SK-N-SH (cell line): ENCODE results near the gene PRAMEF2. TPM values are rescaled to one million over a fixed set of nuclear protein-coding genes. Genes with fewer than 3 reads are reported as not detected.
"Not testable (repeated sequence)": the region's sequence is repeated elsewhere in the genome, so short reads cannot be mapped to it uniquely, and the experiment has no call there.

ENCODE experiments used
- CTCF ChIA-PET: fragments of 300-600, 350-600 bp; formaldehyde crosslinking; extraction: SDS; loops from one replicate; lab custom pipeline; 2021; lab: Yijun Ruan, JAX
- POLR2A ChIA-PET: fragments of 350-600 bp; sonication (Branson Sonifier 250); formaldehyde crosslinking; extraction: SDS; loops from one replicate; lab custom pipeline; 2020; ENCODE audit warnings: antibody characterized with exemption, inconsistent platforms; lab: Yijun Ruan, JAX
- DNase-seq: peaks from one replicate; pipeline ENCODE4 v3.0.0; 2012
- H2AFZ ChIP-seq: fragments of 200-600 bp; sonication (generic); 2 replicates; pipeline ENCODE4 v1.8.1; 2016; ENCODE audit warnings: antibody characterized with exemption, mild to moderate bottlenecking, low read depth
- H3F3A ChIP-seq: fragments of 200-600 bp; sonication (generic); replicated peaks from 2 replicates; pipeline ENCODE3; 2016; ENCODE audit warnings: antibody characterized with exemption, mild to moderate bottlenecking; ENCODE audit not compliant: insufficient read depth
- H3K27ac ChIP-seq, 2 experiments: fragments of 200-500 bp in 1 of 2; fragments of 200-600 bp in 1 of 2; sonication (Bioruptor generic) in 1 of 2; sonication (generic), shearing (Covaris generic) in 1 of 2; 2 replicates each; pipeline versions ENCODE4 v1.5.1 to v1.6.1; 2014 to 2016; ENCODE audit warnings: low read depth in 2 of 2, inconsistent platforms in 1 of 2, low read length in 1 of 2, mild to moderate bottlenecking in 1 of 2, mixed read lengths in 1 of 2
- H3K27me3 ChIP-seq: fragments of 200-600 bp; sonication (generic), shearing (Covaris generic); 2 replicates; pipeline ENCODE4 v1.6.1; 2016; ENCODE audit warnings: mixed run types; ENCODE audit not compliant: insufficient read depth
- H3K36me3 ChIP-seq, 2 experiments: fragments of 200-500 bp in 1 of 2; fragments of 200-600 bp in 1 of 2; sonication (Bioruptor generic) in 1 of 2; sonication (generic) in 1 of 2; replicated peaks in 1 of 2; 2 replicates each; pipeline versions ENCODE3 to v1.5.1; 2014 to 2016; ENCODE audit warnings: low read length in 1 of 2, mild to moderate bottlenecking in 1 of 2; ENCODE audit not compliant: insufficient read depth in 2 of 2, control insufficient read depth in 1 of 2
- H3K4me1 ChIP-seq, 2 experiments: fragments of 200-500 bp in 1 of 2; fragments of 200-600 bp in 1 of 2; sonication (Bioruptor generic) in 1 of 2; sonication (generic), shearing (Covaris generic) in 1 of 2; 2 replicates each; pipeline versions ENCODE4 v1.5.1 to v1.6.1; 2014 to 2016; ENCODE audit warnings: low read depth in 1 of 2, low read length in 1 of 2, mixed run types in 1 of 2; ENCODE audit not compliant: insufficient read depth in 2 of 2, control insufficient read depth in 1 of 2
- H3K4me2 ChIP-seq: fragments of 200-600 bp; sonication (generic), shearing (Covaris generic); 2 replicates; pipeline ENCODE4 v1.6.1; 2017; ENCODE audit warnings: mixed run types
- H3K4me3 ChIP-seq, 2 experiments: fragments of 200-500 bp in 1 of 2; fragments of 200-600 bp in 1 of 2; sonication (Bioruptor generic) in 1 of 2; sonication (generic), shearing (Covaris generic) in 1 of 2; 2 replicates each; pipeline versions ENCODE4 v1.5.1 to v1.8.1; 2014 to 2016; ENCODE audit warnings: low read depth in 2 of 2, inconsistent platforms in 1 of 2, low read length in 1 of 2, mild to moderate bottlenecking in 1 of 2, mixed read lengths in 1 of 2, moderate library complexity in 1 of 2
- H3K79me2 ChIP-seq: fragments of 200-600 bp; sonication (generic); 2 replicates; pipeline ENCODE4 v1.8.1; 2017; ENCODE audit warnings: mild to moderate bottlenecking; ENCODE audit not compliant: insufficient read depth
- H3K9ac ChIP-seq: fragments of 200-600 bp; sonication (generic); 2 replicates; pipeline ENCODE4 v1.6.1; 2017; ENCODE audit warnings: mixed run types
- H3K9me2 ChIP-seq: fragments of 200-600 bp; sonication (generic); 2 replicates; pipeline ENCODE4 v1.6.1; 2017; ENCODE audit warnings: mixed run types
- H3K9me3 ChIP-seq: fragments of 200-600 bp; sonication (generic); 2 replicates; pipeline ENCODE4 v1.6.1; 2017; ENCODE audit warnings: mixed run types, mild to moderate bottlenecking, moderate library complexity
- H4K20me1 ChIP-seq: fragments of 200-600 bp; sonication (generic); 2 replicates; pipeline ENCODE4 v1.6.1; 2017; ENCODE audit warnings: mild to moderate bottlenecking, mixed run types; ENCODE audit not compliant: insufficient read depth
- ELF1 ChIP-seq: IDR thresholded peaks from 2 replicates; pipeline ENCODE4 v1.4.0; 2012
- EZH2phosphoT487 ChIP-seq: fragments of 200-600 bp; sonication (generic); IDR thresholded peaks from 2 replicates; pipeline ENCODE4 v1.6.1; 2017; ENCODE audit warnings: low read depth, mixed run types, mild to moderate bottlenecking, antibody characterized with exemption, moderate library complexity, borderline replicate concordance
- JUND ChIP-seq: IDR thresholded peaks from 2 replicates; pipeline ENCODE4 v1.4.0; 2012
- MEF2A ChIP-seq: IDR thresholded peaks from 2 replicates; pipeline ENCODE4 v1.4.0; 2012; ENCODE audit warnings: low read depth, borderline replicate concordance
- NRF1 ChIP-seq: IDR thresholded peaks from 2 replicates; pipeline ENCODE4 v1.6.1; 2012; ENCODE audit warnings: low read depth, mild to moderate bottlenecking, low read length
- POLR2AphosphoS5 ChIP-seq: IDR thresholded peaks from 2 replicates; pipeline ENCODE4 v1.6.1; 2012; ENCODE audit warnings: low read depth, low read length
- RCOR1 ChIP-seq: fragments of 150-350 bp; IDR thresholded peaks from 2 replicates; pipeline ENCODE4 v1.6.1; 2017; ENCODE audit warnings: antibody characterized with exemption, low read length
- RFX5 ChIP-seq: IDR thresholded peaks from 2 replicates; pipeline ENCODE4 v1.6.1; 2012; ENCODE audit warnings: mild to moderate bottlenecking, improper control_type of control experiment, low read length
- TEAD4 ChIP-seq: IDR thresholded peaks from 2 replicates; pipeline ENCODE4 v1.4.0; 2012; ENCODE audit warnings: mild to moderate bottlenecking, borderline replicate concordance; ENCODE audit not compliant: insufficient read depth
- WGBS: methylation state at CpG from one replicate; pipeline ENCODE4 v1.1.6; 2017; ENCODE audit warnings: low lambda C conversion rate; 5-methylcytosine and 5-hydroxymethylcytosine counted together
- polyA plus RNA-seq, 3 experiments: library from polyadenylated mRNA; depleted of rRNA; stranded (reverse); fragments of >200 nt; gene quantifications; 2 replicates each; pipeline ENCODE4 v1.2.3, GENCODE V29; 2012
- TF ChIP-seq, protein P1 (sequence below): IDR thresholded peaks from 2 replicates; pipeline ENCODE4 v1.6.1; 2012; ENCODE audit warnings: mild to moderate bottlenecking, low read depth, low read length, moderate library complexity
- TF ChIP-seq, protein P2 (sequence below): fragments of 150-350 bp; IDR thresholded peaks from 2 replicates; pipeline ENCODE4 v1.6.1; 2016; ENCODE audit warnings: mild to moderate bottlenecking, low read depth, low read length
- TF ChIP-seq, protein P3 (sequence below): IDR thresholded peaks from 2 replicates; pipeline ENCODE4 v1.4.0; 2012; ENCODE audit warnings: low read depth, borderline replicate concordance

PRAMEF2 gene
- polyA plus RNA-seq, 1 of the 3 experiments (the other 2 are of a cell fraction), result not detected

DNA sequence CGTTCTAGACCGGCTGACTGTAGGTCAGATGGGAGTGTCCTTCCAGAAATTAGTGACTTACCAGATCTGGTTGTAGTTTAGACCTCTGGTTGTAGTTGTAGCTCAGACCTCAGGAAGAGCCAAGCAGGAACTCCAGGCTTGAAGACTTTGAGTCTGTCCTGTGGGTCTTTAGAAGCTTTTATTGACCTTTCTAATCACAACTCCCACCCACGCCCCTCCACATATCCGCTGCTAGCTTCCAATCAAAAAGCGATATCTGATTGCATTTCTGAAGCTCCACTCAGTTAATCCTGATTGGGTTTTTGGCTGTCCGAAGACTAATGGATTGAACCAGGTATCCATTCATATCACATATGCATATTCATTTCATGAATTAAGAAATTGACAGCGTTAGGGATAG lies 8.3 kb upstream of the PRAMEF2 start, which contains the start of gene HNRNPCL1:
Gene HNRNPCL1 (minus strand): TSS at position 101 of the 400 bp plus-strand sequence. CDS start 431 bp downstream, outside the sequence.
- H4K20me1 ChIP-seq, H3K27me3 ChIP-seq, H3K9me2 ChIP-seq, POLR2A ChIA-PET, CTCF ChIA-PET, H3K27ac ChIP-seq, DNase-seq, H3K4me1 ChIP-seq, H3K9ac ChIP-seq, H3K4me2 ChIP-seq, H2AFZ ChIP-seq, H3F3A ChIP-seq, H3K79me2 ChIP-seq, H3K36me3 ChIP-seq, H3K4me3 ChIP-seq, H3K9me3 ChIP-seq: not testable (repeated sequence)
- WGBS, result 9% methylated on average over 7 of the region's 7 CpGs

DNA sequence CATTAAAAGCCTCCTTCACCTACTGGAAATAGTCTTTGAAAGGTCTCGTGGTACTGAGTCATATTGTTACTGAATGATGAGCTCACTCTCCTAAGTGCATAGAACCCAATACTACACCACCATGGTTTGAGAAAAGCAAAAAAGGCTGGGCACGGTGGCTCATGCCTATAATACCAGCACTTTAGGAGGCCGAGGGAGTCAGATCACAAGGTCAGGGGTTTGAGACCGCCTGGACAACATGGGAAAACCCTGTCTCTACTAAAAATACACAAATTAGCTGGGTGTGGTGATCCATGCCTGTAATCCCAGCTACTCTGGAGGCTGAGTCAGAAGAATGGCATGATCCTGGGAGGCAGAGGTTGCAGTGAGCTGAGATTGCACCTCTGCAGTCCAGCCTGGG lies 5.1 kb upstream of the PRAMEF2 start:
- no peaks in the 10 kb centered on the region for H3F3A ChIP-seq
- H3K9me2 ChIP-seq, result no peaks in the 10 kb centered on the region
- no peak for DNase-seq
- H3K4me2 ChIP-seq, result no peak overlapping the region
- H4K20me1 ChIP-seq, result no peaks in the 10 kb centered on the region
- no peak overlapping the region for H3K27ac ChIP-seq
- H3K4me1 ChIP-seq, result no peaks in the 10 kb centered on the region
- no peak overlapping the region for H2AFZ ChIP-seq
- TF ChIP-seq, protein P1, sequence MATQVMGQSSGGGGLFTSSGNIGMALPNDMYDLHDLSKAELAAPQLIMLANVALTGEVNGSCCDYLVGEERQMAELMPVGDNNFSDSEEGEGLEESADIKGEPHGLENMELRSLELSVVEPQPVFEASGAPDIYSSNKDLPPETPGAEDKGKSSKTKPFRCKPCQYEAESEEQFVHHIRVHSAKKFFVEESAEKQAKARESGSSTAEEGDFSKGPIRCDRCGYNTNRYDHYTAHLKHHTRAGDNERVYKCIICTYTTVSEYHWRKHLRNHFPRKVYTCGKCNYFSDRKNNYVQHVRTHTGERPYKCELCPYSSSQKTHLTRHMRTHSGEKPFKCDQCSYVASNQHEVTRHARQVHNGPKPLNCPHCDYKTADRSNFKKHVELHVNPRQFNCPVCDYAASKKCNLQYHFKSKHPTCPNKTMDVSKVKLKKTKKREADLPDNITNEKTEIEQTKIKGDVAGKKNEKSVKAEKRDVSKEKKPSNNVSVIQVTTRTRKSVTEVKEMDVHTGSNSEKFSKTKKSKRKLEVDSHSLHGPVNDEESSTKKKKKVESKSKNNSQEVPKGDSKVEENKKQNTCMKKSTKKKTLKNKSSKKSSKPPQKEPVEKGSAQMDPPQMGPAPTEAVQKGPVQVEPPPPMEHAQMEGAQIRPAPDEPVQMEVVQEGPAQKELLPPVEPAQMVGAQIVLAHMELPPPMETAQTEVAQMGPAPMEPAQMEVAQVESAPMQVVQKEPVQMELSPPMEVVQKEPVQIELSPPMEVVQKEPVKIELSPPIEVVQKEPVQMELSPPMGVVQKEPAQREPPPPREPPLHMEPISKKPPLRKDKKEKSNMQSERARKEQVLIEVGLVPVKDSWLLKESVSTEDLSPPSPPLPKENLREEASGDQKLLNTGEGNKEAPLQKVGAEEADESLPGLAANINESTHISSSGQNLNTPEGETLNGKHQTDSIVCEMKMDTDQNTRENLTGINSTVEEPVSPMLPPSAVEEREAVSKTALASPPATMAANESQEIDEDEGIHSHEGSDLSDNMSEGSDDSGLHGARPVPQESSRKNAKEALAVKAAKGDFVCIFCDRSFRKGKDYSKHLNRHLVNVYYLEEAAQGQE, result no peak
- TF ChIP-seq TEAD4 (no peak), RFX5 (no peak), NRF1 (no peak), POLR2AphosphoS5 (no peak), JUND (no peak), MEF2A (no peak), EZH2phosphoT487 (no peak), RCOR1 (no peak), ELF1 (no peak)
- TF ChIP-seq, protein P2, sequence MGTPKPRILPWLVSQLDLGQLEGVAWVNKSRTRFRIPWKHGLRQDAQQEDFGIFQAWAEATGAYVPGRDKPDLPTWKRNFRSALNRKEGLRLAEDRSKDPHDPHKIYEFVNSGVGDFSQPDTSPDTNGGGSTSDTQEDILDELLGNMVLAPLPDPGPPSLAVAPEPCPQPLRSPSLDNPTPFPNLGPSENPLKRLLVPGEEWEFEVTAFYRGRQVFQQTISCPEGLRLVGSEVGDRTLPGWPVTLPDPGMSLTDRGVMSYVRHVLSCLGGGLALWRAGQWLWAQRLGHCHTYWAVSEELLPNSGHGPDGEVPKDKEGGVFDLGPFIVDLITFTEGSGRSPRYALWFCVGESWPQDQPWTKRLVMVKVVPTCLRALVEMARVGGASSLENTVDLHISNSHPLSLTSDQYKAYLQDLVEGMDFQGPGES, result no peak
- TF ChIP-seq, protein P3, sequence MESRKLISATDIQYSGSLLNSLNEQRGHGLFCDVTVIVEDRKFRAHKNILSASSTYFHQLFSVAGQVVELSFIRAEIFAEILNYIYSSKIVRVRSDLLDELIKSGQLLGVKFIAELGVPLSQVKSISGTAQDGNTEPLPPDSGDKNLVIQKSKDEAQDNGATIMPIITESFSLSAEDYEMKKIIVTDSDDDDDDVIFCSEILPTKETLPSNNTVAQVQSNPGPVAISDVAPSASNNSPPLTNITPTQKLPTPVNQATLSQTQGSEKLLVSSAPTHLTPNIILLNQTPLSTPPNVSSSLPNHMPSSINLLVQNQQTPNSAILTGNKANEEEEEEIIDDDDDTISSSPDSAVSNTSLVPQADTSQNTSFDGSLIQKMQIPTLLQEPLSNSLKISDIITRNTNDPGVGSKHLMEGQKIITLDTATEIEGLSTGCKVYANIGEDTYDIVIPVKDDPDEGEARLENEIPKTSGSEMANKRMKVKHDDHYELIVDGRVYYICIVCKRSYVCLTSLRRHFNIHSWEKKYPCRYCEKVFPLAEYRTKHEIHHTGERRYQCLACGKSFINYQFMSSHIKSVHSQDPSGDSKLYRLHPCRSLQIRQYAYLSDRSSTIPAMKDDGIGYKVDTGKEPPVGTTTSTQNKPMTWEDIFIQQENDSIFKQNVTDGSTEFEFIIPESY, result no peak
- CTCF ChIA-PET, result no interaction called here
- no peaks in the 10 kb centered on the region for H3K27me3 ChIP-seq
- no peaks in the 10 kb centered on the region for H3K79me2 ChIP-seq
- H3K9ac ChIP-seq, result no peak overlapping the region
- H3K4me3 ChIP-seq, result no peak overlapping the region
- POLR2A ChIA-PET, result no interaction called here
- WGBS, result 4% methylated on average over 4 of the region's 4 CpGs
- no peaks in the 10 kb centered on the region for H3K9me3 ChIP-seq
- no peaks in the 10 kb centered on the region for H3K36me3 ChIP-seq

DNA sequence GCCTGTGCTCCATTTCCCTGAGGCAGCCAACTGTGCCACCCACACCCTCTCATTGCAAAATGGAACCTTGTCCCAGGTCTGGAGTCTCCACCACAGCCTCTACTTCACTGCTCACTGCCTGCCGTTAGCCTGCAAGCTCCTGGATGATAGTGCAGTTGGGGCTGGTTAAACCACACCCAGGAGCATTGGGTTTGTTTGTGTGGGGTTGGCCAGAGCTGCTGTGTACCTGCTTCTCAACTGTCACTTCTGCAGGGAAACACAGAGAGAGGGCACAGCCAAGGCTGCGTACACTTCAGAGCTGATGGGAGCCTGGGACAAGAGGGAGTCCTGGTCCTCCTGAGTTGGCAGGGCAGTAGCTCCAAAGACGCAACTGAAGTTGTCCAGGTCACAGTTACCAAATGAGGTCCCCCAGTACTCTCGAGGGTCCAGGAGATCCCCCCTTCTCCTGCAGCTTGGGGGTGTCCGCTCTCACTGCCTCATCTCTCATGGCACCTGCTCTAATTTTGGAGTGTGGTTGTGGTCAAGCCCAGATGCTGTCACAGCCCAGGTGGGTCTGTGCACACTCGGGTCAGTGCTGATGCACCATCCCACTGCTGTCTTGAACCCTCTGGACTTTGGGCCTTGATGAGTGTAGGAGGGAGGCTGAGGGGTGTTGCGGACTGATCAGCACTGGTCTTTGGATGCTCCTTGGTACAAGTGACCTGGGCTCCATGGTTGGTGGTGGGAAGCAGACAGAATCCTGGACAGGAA lies 6.4 kb downstream of the PRAMEF2 start:
- H3K4me3 ChIP-seq, H3K4me1 ChIP-seq, H3K9me2 ChIP-seq, H3K4me2 ChIP-seq, H3K27me3 ChIP-seq, H3K27ac ChIP-seq, H3F3A ChIP-seq, H3K9ac ChIP-seq, H2AFZ ChIP-seq, H3K36me3 ChIP-seq, CTCF ChIA-PET, POLR2A ChIA-PET, H3K79me2 ChIP-seq, DNase-seq, H4K20me1 ChIP-seq, H3K9me3 ChIP-seq: not testable (repeated sequence)
- 0% methylated on average over 1 of the region's 7 CpGs for WGBS
